Thyroid gland (tissue), 4 donors: ENCODE data around the gene RASGRP4.

ENCODE experiments used
- POLR2A ChIP-seq, 2 donors: fragments of 450-650 bp; IDR thresholded peaks; one replicate each; pipeline ENCODE4 v1.6.1; 2017; ENCODE audit warnings: antibody characterized with exemption in 2 of 2, mild to moderate bottlenecking in 2 of 2, moderate library complexity in 1 of 2
- TF ChIP-seq, protein P1 (sequence below), 6 experiments: fragments of 200-600 bp in 3 of 6; fragments of 450-650 bp in 3 of 6; sonication (generic) in 3 of 6; IDR thresholded peaks; one replicate each; pipeline ENCODE4 v1.5.1; 2016 to 2019; ENCODE audit warnings: antibody characterized with exemption in 6 of 6, mild to moderate bottlenecking in 2 of 6, inconsistent platforms in 1 of 6, moderate library complexity in 1 of 6

DNA sequence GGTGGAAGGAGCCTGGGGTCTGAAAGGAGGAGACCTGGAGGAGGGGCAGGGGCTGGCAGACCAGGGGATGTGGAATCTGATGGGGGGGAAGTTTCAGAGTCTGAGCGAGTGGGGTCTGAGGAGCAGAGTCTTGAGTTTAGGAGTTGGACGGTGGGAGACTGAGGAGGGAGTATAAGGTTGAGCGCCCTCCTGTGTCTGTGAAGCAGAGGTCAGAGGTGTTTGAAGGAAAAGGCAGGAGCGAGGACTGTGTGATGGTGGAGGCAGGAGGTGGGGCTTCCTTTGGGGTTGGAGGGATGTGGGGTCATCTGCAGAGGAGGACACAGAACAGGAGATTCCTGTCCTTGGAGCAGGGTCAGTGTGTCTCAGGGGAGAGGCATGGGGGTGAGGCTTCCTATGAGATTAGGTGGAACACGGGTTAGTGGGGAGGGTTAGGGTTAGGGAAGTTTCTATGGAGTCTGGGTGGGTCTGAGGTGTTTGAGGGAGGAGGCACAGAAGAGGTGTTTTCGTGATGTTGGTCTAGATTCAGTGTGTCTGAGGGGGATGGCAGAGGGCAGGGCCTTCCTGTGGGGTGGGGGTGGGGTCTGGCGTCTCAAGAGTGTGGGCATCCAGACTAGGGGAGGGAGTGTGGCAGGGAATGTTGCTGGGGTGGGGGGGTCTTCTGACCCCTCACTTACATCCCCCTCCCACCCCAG, 15.8 kb upstream of the RASGRP4 start:
- TF ChIP-seq, protein P1, sequence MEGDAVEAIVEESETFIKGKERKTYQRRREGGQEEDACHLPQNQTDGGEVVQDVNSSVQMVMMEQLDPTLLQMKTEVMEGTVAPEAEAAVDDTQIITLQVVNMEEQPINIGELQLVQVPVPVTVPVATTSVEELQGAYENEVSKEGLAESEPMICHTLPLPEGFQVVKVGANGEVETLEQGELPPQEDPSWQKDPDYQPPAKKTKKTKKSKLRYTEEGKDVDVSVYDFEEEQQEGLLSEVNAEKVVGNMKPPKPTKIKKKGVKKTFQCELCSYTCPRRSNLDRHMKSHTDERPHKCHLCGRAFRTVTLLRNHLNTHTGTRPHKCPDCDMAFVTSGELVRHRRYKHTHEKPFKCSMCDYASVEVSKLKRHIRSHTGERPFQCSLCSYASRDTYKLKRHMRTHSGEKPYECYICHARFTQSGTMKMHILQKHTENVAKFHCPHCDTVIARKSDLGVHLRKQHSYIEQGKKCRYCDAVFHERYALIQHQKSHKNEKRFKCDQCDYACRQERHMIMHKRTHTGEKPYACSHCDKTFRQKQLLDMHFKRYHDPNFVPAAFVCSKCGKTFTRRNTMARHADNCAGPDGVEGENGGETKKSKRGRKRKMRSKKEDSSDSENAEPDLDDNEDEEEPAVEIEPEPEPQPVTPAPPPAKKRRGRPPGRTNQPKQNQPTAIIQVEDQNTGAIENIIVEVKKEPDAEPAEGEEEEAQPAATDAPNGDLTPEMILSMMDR (IDR thresholded peaks at IDR 0.05), result no peak
- no peak for TF ChIP-seq POLR2A (IDR thresholded peaks at IDR 0.05)
